Lower lobe of right lung (tissue), 2 donors: ENCODE results near the gene ATP4B. TPM values are rescaled to one million over a fixed set of nuclear protein-coding genes. Genes with fewer than 3 reads are reported as not detected.
"Not testable (repeated sequence)": the region's sequence is repeated elsewhere in the genome, so short reads cannot be mapped to it uniquely, and the experiment has no call there.

Source experiments
- ATAC-seq, 2 donors: fragments of 200-7000 bp; cut with Tn5 transposase; one replicate each; pipeline ENCODE4 v1.9.1; 2020 to 2022; ENCODE audit warnings: mild to moderate bottlenecking in 2 of 2, moderate library complexity in 2 of 2
- DNase-seq: peaks from one replicate; pipeline ENCODE4 v3.0.0-alpha.2; 2020
- H3K27ac ChIP-seq: fragments of 200-600 bp; one replicate; pipeline ENCODE4 v1.8.0; 2022
- H3K27me3 ChIP-seq: fragments of 200-600 bp; one replicate; pipeline ENCODE4 v1.8.0; 2022; ENCODE audit warnings: low read depth
- H3K36me3 ChIP-seq: fragments of 200-600 bp; one replicate; pipeline ENCODE4 v1.8.0; 2022; ENCODE audit warnings: mild to moderate bottlenecking
- H3K4me1 ChIP-seq: fragments of 200-600 bp; one replicate; pipeline ENCODE4 v1.8.0; 2022
- H3K4me3 ChIP-seq: fragments of 200-600 bp; one replicate; pipeline ENCODE4 v1.8.0; 2022; ENCODE audit warnings: mild to moderate bottlenecking
- H3K9me3 ChIP-seq: fragments of 200-600 bp; one replicate; pipeline ENCODE4 v1.8.0; 2022
- intact Hi-C: fragments of 100-400 bp; cut with DNase I; formaldehyde crosslinking; loops from one replicate; pipeline ENCODE4 v1.11.0; 2022
- total RNA-seq: library from RNA; stranded (reverse); fragmentation: NEBNext Ultra II Directional; extraction: Animal tissue kit (Norgen Biotek cat#: 25700); gene quantifications from one replicate; pipeline ENCODE4 v1.2.1, GENCODE V29; 2021
- TF ChIP-seq, protein P1 (sequence below): fragments of 200-600 bp; IDR thresholded peaks from one replicate; pipeline ENCODE4 v1.8.0; 2022; ENCODE audit warnings: antibody characterized with exemption, mild to moderate bottlenecking
- donor health status: DM: no; HTN: yes; CAD: no; lungs with severe emphysema.

Gene ATP4B
- total RNA-seq, 1 donor from 2014 or later, result not detected

DNA sequence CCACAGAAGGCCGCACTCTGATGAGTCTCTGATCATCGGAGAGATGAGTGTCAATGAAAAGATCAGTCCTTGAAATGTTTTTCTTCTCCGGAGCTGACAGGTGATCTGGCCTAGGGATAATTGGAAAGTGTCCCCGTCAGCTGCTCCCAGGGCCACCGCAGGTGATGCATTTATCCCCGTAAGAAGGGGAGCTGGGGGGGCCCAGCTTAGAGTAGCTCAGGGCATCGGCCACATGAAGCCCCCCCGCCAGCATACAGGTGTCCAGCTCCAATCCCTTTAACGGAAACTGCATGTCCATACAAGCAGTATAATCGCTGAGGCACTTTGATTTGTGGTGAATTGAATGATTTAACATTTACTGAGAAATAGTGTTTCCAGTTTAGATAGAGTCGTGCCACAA lies 27.7 kb downstream of the ATP4B start:
- ATAC-seq (no peak), DNase-seq (peak; percentile 26)
- Histone ChIP-seq H3K27ac (no peak overlapping the region), H3K9me3 (no peaks in the 10 kb centered on the region), H3K36me3 (peaks cover 45% of the 10 kb centered on the region), H3K27me3 (no peaks in the 10 kb centered on the region), H3K4me3 (no peak overlapping the region), H3K4me1 (no peaks in the 10 kb centered on the region)
- intact Hi-C loops, result no loop called here
- TF ChIP-seq, protein P1, sequence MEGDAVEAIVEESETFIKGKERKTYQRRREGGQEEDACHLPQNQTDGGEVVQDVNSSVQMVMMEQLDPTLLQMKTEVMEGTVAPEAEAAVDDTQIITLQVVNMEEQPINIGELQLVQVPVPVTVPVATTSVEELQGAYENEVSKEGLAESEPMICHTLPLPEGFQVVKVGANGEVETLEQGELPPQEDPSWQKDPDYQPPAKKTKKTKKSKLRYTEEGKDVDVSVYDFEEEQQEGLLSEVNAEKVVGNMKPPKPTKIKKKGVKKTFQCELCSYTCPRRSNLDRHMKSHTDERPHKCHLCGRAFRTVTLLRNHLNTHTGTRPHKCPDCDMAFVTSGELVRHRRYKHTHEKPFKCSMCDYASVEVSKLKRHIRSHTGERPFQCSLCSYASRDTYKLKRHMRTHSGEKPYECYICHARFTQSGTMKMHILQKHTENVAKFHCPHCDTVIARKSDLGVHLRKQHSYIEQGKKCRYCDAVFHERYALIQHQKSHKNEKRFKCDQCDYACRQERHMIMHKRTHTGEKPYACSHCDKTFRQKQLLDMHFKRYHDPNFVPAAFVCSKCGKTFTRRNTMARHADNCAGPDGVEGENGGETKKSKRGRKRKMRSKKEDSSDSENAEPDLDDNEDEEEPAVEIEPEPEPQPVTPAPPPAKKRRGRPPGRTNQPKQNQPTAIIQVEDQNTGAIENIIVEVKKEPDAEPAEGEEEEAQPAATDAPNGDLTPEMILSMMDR, result no peak

DNA sequence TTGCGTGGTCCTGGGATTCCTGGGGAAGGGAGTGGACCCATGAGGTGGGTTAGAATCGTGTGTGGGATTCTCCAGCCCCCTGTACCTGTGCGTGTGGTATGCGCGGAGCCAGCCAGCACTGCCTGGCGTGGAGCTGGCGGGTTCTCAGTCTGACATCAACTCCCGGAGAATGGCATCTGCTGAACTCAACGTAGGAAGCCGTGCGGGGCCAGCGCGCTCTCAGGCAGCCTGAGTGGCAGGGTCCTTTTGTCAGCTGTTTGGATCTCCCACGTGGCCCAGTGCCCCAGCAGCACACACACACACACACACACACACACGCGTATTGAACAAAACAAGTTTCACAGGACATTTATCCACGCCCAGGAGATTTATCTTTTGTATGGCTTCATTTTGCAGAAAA lies 28.1 kb downstream of the ATP4B start:
- DNase-seq (peak; percentile 22), ATAC-seq (no peak)
- H3K27me3 ChIP-seq, result no peaks in the 10 kb centered on the region
- H3K4me3 ChIP-seq, result no peak overlapping the region
- no peak overlapping the region for H3K27ac ChIP-seq
- TF ChIP-seq, protein P1, result no peak
- intact Hi-C loops, result no loop called here
- no peaks in the 10 kb centered on the region for H3K4me1 ChIP-seq
- H3K36me3 ChIP-seq, result peaks cover 41% of the 10 kb centered on the region
- H3K9me3 ChIP-seq, result no peaks in the 10 kb centered on the region

DNA sequence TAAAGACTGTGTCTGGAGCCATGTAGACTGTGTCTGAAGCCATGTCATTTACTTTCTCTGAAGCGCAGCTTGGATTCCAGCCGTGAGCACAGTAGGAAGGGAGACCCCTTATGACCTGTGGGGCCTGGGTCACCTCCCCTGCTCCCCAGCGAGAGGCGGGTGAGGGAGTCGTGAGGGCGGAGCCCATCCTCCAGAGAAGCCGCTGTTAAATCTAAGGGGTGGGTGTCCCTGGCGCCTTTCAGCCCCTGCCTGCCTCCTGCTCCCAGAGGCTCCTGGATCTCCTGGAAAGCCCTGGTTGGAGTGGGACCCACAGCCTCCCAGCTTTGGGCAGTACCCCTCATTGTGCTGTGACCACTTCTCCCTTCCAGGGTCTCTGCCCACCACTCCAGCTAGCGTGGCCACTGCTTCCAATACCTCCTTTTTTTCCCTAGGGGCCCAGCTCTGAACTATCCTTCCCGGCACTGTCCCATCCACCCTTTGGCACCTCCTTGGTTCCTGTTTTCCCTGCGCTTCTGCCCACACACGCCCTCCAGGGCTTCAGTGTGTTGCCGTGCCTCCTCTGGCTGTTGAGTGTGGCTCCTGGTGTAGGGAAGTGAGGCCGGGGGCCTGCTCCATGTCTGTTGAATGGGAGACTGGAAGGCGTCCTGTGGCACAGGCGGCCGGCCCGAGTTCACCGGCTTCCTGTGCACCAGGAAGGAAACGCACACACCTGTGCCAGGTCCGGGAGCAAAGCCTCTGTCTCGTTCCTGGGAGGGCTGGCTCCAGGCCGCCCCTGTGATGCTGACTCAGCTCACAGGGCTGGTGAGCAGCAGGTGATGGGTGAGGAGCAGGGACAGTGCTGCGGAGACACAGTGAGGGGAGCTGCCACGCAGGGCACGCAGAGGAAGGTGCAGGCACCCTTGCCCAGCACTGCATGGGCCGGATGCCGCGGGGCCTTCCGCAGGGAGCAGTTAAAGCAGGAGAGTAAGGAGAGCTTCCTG lies 29.4 kb downstream of the ATP4B start:
- DNase-seq (peak; percentile 42), ATAC-seq (no peak)
- intact Hi-C loops, result no loop called here
- Histone ChIP-seq H3K4me1 (no peaks in the 10 kb centered on the region), H3K9me3 (no peaks in the 10 kb centered on the region), H3K36me3 (peaks cover 35% of the 10 kb centered on the region), H3K27ac (no peak overlapping the region), H3K27me3 (no peaks in the 10 kb centered on the region), H3K4me3 (no peak overlapping the region)
- TF ChIP-seq, protein P1, result no peak

DNA sequence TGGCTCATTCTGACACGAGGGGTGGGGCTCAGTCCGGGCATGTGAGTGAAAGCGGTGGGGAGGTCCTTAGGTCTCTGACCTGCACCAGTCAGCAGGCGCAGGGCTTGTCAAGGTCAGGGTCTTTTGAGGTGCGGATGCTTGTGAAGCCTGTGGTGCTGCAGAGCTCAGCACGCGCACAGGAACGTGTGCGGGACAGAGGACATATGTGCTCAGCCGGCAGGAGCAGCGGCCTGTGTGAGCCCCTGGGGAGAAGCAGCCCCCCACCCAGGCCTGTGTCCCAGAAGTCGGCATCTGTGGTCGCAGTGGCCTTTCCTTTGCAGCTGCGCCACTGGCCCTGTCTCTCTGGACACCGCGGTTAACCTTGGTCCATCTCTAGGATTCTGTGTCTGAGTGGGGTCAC lies 30.9 kb downstream of the ATP4B start:
- H3K27me3 ChIP-seq, result no peaks in the 10 kb centered on the region
- DNase-seq, result peak; percentile 40
- peaks cover 25% of the 10 kb centered on the region for H3K36me3 ChIP-seq

DNA sequence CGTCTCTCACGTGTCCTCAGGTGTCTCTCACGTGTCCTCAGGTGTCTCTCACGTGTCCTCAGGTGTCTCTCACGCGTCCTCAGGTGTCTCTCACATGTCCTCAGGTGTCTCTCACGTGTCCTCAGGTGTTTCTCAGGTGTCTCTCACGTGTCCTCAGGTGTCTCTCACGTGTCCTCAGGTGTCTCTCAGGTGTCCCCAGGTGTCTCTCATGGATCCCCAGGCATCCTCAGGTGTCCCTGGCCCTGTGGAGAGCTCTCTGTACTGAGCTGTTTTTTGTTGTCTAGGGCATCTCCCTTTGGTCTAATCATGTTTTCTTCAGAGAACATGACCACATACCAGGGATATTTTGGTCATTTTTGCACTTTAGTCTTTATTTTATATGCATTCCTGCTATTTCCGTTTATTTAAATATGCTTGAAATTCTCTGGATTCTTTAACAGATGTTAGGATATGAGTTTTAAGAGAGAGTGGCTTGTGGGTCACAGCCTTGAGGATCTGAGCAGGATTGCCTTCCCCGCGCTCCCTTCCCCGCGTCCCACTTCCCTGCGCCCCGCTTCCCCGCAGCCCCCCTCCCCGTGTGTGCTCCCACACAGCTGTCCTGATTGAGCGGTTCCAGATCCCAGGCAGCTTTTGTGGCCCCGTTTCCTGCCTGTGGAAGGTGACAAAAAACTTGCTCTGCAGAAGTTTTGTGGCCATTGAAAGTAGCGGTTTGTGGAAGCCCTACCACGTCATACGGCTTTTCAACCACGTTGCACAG lies 31.9 kb downstream of the ATP4B start:
- ATAC-seq, result no peak
- peak; percentile 20 for DNase-seq
- intact Hi-C loops, result no loop called here
- no peak overlapping the region for H3K27ac ChIP-seq
- H3K9me3 ChIP-seq, result no peaks in the 10 kb centered on the region
- no peaks in the 10 kb centered on the region for H3K27me3 ChIP-seq
- no peaks in the 10 kb centered on the region for H3K4me1 ChIP-seq
- TF ChIP-seq, protein P1, result no peak
- peaks cover 15% of the 10 kb centered on the region for H3K36me3 ChIP-seq
- no peak overlapping the region for H3K4me3 ChIP-seq

More for the DNA sequence above, 30.9 kb downstream of the ATP4B start:
- intact Hi-C loops, result no loop called here
- TF ChIP-seq, protein P1, result no peak
- H3K9me3 ChIP-seq, result no peaks in the 10 kb centered on the region
- no peak overlapping the region for H3K4me3 ChIP-seq
- no peak overlapping the region for H3K27ac ChIP-seq
- H3K4me1 ChIP-seq, result no peaks in the 10 kb centered on the region
- no peak for ATAC-seq

DNA sequence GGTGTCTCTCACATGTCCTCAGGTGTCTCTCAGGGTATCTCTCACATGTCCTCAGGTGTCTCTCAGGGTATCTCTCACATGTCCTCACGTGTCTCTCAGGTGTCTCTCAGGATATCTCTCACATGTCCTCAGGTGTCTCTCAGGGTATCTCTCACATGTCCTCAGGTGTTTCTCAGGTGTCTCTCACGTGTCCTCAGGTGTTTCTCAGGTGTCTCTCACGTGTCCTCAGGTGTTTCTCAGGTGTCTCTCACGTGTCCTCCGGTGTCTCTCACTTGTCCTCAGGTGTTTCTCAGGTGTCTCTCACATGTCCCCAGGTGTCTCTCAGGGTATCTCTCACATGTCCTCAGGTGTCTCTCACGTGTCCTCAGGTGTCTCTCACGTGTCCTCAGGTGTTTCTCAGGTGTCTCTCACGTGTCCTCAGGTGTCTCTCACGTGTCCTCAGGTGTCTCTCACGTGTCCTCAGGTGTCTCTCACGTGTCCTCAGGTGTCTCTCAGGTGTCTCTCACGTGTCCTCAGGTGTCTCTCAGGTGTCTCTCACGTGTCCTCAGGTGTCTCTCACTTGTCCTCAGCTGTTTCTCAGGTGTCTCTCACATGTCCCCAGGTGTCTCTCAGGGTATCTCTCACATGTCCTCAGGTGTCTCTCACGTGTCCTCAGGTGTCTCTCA lies 33.2 kb downstream of the ATP4B start:
- H3K27me3 ChIP-seq, ATAC-seq, H3K27ac ChIP-seq, H3K4me3 ChIP-seq, H3K4me1 ChIP-seq, H3K9me3 ChIP-seq, DNase-seq, intact Hi-C loops: not testable (repeated sequence)
- peaks cover 10% of the 10 kb centered on the region for H3K36me3 ChIP-seq
